Measurements from ENCODE around the gene TTLL11.

TTLL11 gene

GRCh38 chr9:122060481-122060880 is 32.6 kb downstream of the TTLL11 start:
- POLR2A ChIA-PET: no interaction called here
- CTCF ChIA-PET: interaction anchor here (2.2 kb wide), 1 partner anchor 39 kb away, joined by 6 read pairs; no protein-coding TSS in a partner anchor
- no peak for DNase-seq (ENCODE audit: extremely low spot score)

GRCh38 chr9:122059955-122060324 is 33.2 kb downstream of the TTLL11 start:
- DNase-seq (ENCODE audit: extremely low spot score): no peak
- ChIA-PET POLR2A (no interaction called here), CTCF (interaction anchor here (1.2 to 2.2 kb wide), 2 partner anchors 28 to 39 kb away, joined by 4 to 6 read pairs; no protein-coding TSS in a partner anchor)
- no peak for TF ChIP-seq CTCF (IDR thresholded peaks at IDR 0.05; ENCODE audit: control extremely low read depth, extremely low read depth, low read depth, missing control alignments)

More at GRCh38 chr9:122060481-122060880, 32.6 kb downstream of the TTLL11 start:
- TF ChIP-seq CTCF (IDR thresholded peaks at IDR 0.05; ENCODE audit: control extremely low read depth, extremely low read depth, low read depth, missing control alignments): no peak

- POLR2A ChIA-PET: no interaction called here
- TF ChIP-seq CTCF (IDR thresholded peaks at IDR 0.05; ENCODE audit: control extremely low read depth, extremely low read depth, low read depth, missing control alignments): no peak
- CTCF ChIA-PET: interaction anchor here (0.7 to 2.2 kb wide), 5 partner anchors 11 to 40 kb away, joined by 3 to 6 read pairs (median 4); no protein-coding TSS in a partner anchor
- no peak for DNase-seq (ENCODE audit: extremely low spot score)
These were observed 33.7 kb downstream of the TTLL11 start for GRCh38 chr9:122059214-122059954.

GRCh38 chr9:122058709-122059108 is 34.4 kb downstream of the TTLL11 start:
- POLR2A ChIA-PET: no interaction called here
- CTCF ChIA-PET: interaction anchor here (0.7 to 2.2 kb wide), 7 partner anchors 9 to 41 kb away, joined by 3 to 6 read pairs (median 4); no protein-coding TSS in a partner anchor
- no peak for TF ChIP-seq CTCF (IDR thresholded peaks at IDR 0.05; ENCODE audit: control extremely low read depth, extremely low read depth, low read depth, missing control alignments)
- DNase-seq (ENCODE audit: extremely low spot score): no peak

- no peak for TF ChIP-seq CTCF (IDR thresholded peaks at IDR 0.05; ENCODE audit: control extremely low read depth, extremely low read depth, low read depth, missing control alignments)
- no peak for DNase-seq (ENCODE audit: extremely low spot score)
- CTCF ChIA-PET: interaction anchor here (1.0 to 1.9 kb wide), 2 partner anchors 14 to 24 kb away, joined by 4 to 6 read pairs; no protein-coding TSS in a partner anchor
- POLR2A ChIA-PET: no interaction called here
These were observed 35.1 kb downstream of the TTLL11 start for GRCh38 chr9:122058051-122058450.

GRCh38 chr9:122057211-122057610 is 35.9 kb downstream of the TTLL11 start:
- CTCF ChIA-PET: interaction anchor here (1.9 kb wide), 1 partner anchor 23 kb away, joined by 6 read pairs; no protein-coding TSS in a partner anchor
- POLR2A ChIA-PET: no interaction called here
- no peak for TF ChIP-seq CTCF (IDR thresholded peaks at IDR 0.05; ENCODE audit: control extremely low read depth, extremely low read depth, low read depth, missing control alignments)
- DNase-seq (ENCODE audit: extremely low spot score): no peak

All from GM10248 (cell line).